Mucosa of stomach (tissue), 1 donor: ENCODE measurements around the gene STBD1.
A peak's percentile ranks its signal among the peaks of the same experiment; 100 is the strongest.

Experiments used
- H3K27me3 ChIP-seq: one replicate; pipeline ENCODE4 v1.7.0; 2013; ENCODE audit warnings: mild to moderate bottlenecking, low read length; ENCODE audit not compliant: control insufficient read depth, insufficient read depth
- H3K36me3 ChIP-seq: one replicate; pipeline ENCODE4 v1.7.0; 2013; ENCODE audit warnings: low read length; ENCODE audit not compliant: control insufficient read depth, insufficient read depth
- H3K4me1 ChIP-seq: one replicate; pipeline ENCODE4 v1.7.0; 2013; ENCODE audit warnings: mild to moderate bottlenecking, low read length; ENCODE audit not compliant: control insufficient read depth, insufficient read depth
- H3K4me3 ChIP-seq: one replicate; pipeline ENCODE4 v1.7.0; 2013; ENCODE audit warnings: low read length
- H3K9ac ChIP-seq: one replicate; pipeline ENCODE4 v1.7.0; 2013; ENCODE audit warnings: mild to moderate bottlenecking, low read length, moderate library complexity
- H3K9me3 ChIP-seq: one replicate; pipeline ENCODE4 v1.7.0; 2013; ENCODE audit warnings: mild to moderate bottlenecking, low read length, moderate library complexity; ENCODE audit not compliant: control insufficient read depth
- donor health status: Pancreatic carcinoma.

STBD1 gene

GRCh38 chr4:76293772-76294171 lies 12.8 kb upstream of the STBD1 start:
- no peaks in the 10 kb centered on the region for H3K36me3 ChIP-seq
- no peaks in the 10 kb centered on the region for H3K9me3 ChIP-seq
- H3K4me1 ChIP-seq, result peaks cover 5% of the 10 kb centered on the region
- no peaks in the 10 kb centered on the region for H3K27me3 ChIP-seq
- H3K4me3 ChIP-seq, result no peak overlapping the region
- no peak overlapping the region for H3K9ac ChIP-seq

- Histone ChIP-seq H3K4me3 (no peak overlapping the region), H3K36me3 (no peaks in the 10 kb centered on the region), H3K9me3 (no peaks in the 10 kb centered on the region), H3K27me3 (no peaks in the 10 kb centered on the region), H3K9ac (no peak overlapping the region), H3K4me1 (peaks cover 23% of the 10 kb centered on the region)
Measured at GRCh38 chr4:76296286-76296820, 10.2 kb upstream of the STBD1 start.

- no peaks in the 10 kb centered on the region for H3K36me3 ChIP-seq
- peaks cover 28% of the 10 kb centered on the region for H3K4me1 ChIP-seq
- H3K9me3 ChIP-seq, result no peaks in the 10 kb centered on the region
- no peak overlapping the region for H3K9ac ChIP-seq
- no peaks in the 10 kb centered on the region for H3K27me3 ChIP-seq
- H3K4me3 ChIP-seq, result no peak overlapping the region
Measured at GRCh38 chr4:76298227-76298626, 8.3 kb upstream of the STBD1 start.

GRCh38 chr4:76300012-76300411 lies 6.5 kb upstream of the STBD1 start:
- Histone ChIP-seq H3K4me3 (no peak overlapping the region), H3K9me3 (no peaks in the 10 kb centered on the region), H3K4me1 (peaks cover 31% of the 10 kb centered on the region), H3K27me3 (no peaks in the 10 kb centered on the region), H3K36me3 (no peaks in the 10 kb centered on the region), H3K9ac (no peak overlapping the region)

- H3K36me3 ChIP-seq, result no peaks in the 10 kb centered on the region
- no peaks in the 10 kb centered on the region for H3K9me3 ChIP-seq
- H3K9ac ChIP-seq, result no peak overlapping the region
- H3K4me3 ChIP-seq, result no peak overlapping the region
- H3K4me1 ChIP-seq, result peaks cover 37% of the 10 kb centered on the region
- H3K27me3 ChIP-seq, result no peaks in the 10 kb centered on the region
Measured at GRCh38 chr4:76301068-76301774, 5.3 kb upstream of the STBD1 start.

- H3K27me3 ChIP-seq, result no peaks in the 10 kb centered on the region
- no peak overlapping the region for H3K4me3 ChIP-seq
- H3K4me1 ChIP-seq, result peaks cover 37% of the 10 kb centered on the region
- no peaks in the 10 kb centered on the region for H3K36me3 ChIP-seq
- H3K9ac ChIP-seq, result no peak overlapping the region
- no peaks in the 10 kb centered on the region for H3K9me3 ChIP-seq
Measured at GRCh38 chr4:76301775-76302162, 4.8 kb upstream of the STBD1 start.

- H3K9me3 ChIP-seq, result no peaks in the 10 kb centered on the region
- peaks cover 40% of the 10 kb centered on the region for H3K4me1 ChIP-seq
- H3K27me3 ChIP-seq, result no peaks in the 10 kb centered on the region
- no peak overlapping the region for H3K9ac ChIP-seq
- H3K4me3 ChIP-seq, result no peak overlapping the region
- no peaks in the 10 kb centered on the region for H3K36me3 ChIP-seq
Measured at GRCh38 chr4:76302826-76303438, 3.6 kb upstream of the STBD1 start.

GRCh38 chr4:76305033-76305687 lies 1.4 kb upstream of the STBD1 start:
- peak overlapping the region; percentile 92 for H3K9ac ChIP-seq
- H3K9me3 ChIP-seq, result no peaks in the 10 kb centered on the region
- peak overlapping the region; percentile 85 for H3K4me3 ChIP-seq
- peaks cover 38% of the 10 kb centered on the region for H3K4me1 ChIP-seq
- H3K36me3 ChIP-seq, result no peaks in the 10 kb centered on the region
- H3K27me3 ChIP-seq, result no peaks in the 10 kb centered on the region

- H3K9me3 ChIP-seq, result no peaks in the 10 kb centered on the region
- no peaks in the 10 kb centered on the region for H3K27me3 ChIP-seq
- peaks cover 24% of the 10 kb centered on the region for H3K4me1 ChIP-seq
- H3K36me3 ChIP-seq, result no peaks in the 10 kb centered on the region
- peak overlapping the region; percentile 85 for H3K4me3 ChIP-seq
- H3K9ac ChIP-seq, result peak overlapping the region; percentile 92
Measured at GRCh38 chr4:76306882-76307659, 538 bp downstream of the STBD1 start.

- H3K36me3 ChIP-seq, result no peaks in the 10 kb centered on the region
- no peaks in the 10 kb centered on the region for H3K9me3 ChIP-seq
- H3K9ac ChIP-seq, result peak overlapping the region; percentile 92
- H3K4me1 ChIP-seq, result peaks cover 20% of the 10 kb centered on the region
- H3K27me3 ChIP-seq, result no peaks in the 10 kb centered on the region
- no peak overlapping the region for H3K4me3 ChIP-seq
Measured at GRCh38 chr4:76307660-76308014, 1.1 kb downstream of the STBD1 start.

GRCh38 chr4:76308548-76308947 lies 2.0 kb downstream of the STBD1 start:
- Histone ChIP-seq H3K27me3 (no peaks in the 10 kb centered on the region), H3K36me3 (no peaks in the 10 kb centered on the region), H3K9me3 (no peaks in the 10 kb centered on the region), H3K4me1 (peaks cover 20% of the 10 kb centered on the region), H3K4me3 (no peak overlapping the region), H3K9ac (no peak overlapping the region)
